AG08395 (cell line): ENCODE results near the gene KLHL18.
A peak's percentile ranks its signal among the peaks of the same experiment; 100 is the strongest.
"Not testable (repeated sequence)": the region's sequence is repeated elsewhere in the genome, so short reads cannot be mapped to it uniquely, and the experiment has no call there.

Experiments
- DNase-seq: peaks from one replicate; pipeline ENCODE4 v3.0.0; 2012; ENCODE audit warnings: mixed read lengths, low spot score

KLHL18 gene

DNA sequence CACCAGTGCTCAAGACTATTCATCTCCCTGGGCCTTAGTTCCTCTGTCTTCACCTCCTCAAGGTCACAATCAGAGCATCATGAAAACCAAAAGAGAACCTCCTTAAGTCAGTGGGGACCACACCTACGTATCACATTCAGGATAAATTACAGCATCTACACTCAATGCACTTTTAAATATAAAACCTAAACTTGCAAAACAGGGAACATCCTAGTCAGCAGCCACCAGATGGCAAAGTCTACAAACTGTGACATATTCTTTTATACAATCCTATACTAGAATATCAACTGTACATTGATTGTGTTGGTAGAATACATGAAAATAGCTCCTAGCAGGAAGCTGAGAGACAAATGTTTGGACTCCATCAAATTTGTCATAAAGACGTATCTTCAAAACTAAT lies 8.1 kb upstream of the KLHL18 start:
- no peak for DNase-seq

DNA sequence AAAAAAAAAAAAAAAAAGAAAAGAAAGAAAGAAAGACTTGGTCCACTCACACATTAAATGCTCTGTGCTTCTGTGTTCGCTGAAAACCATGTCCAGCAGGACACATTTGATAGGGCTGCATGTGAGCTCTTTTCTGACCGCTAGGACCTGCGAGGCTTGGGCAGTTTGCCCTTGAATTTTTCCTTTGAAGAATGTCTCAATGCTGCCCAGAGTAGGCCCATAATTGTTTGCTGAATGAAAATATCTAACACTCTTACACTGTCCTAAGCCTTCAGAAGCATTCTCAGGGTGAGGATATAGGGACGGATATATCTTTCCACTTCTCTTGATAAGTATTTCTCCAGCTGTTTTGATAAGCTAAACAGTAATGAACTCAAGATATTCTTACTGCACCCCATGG lies 6.2 kb upstream of the KLHL18 start:
- no peak for DNase-seq

DNA sequence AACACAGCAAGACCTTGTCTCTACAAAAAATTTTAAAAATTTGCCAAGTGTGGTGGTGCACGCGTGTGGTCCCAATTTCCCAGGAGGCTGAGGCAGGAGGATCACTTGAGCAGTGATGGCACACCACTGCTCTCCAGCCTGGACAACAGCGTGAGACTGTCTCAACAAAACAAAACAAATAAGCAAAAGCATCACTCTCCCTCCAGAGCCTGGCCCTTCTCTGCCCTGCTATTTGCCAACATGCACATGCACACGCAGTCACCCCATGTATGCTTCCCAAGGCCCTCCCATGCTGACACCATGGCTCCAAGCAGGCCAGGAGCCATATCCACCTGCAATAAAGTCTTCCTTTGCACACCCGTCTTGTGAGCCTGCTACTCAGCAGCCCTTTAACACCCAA lies 2.2 kb upstream of the KLHL18 start:
- no peak for DNase-seq

DNA sequence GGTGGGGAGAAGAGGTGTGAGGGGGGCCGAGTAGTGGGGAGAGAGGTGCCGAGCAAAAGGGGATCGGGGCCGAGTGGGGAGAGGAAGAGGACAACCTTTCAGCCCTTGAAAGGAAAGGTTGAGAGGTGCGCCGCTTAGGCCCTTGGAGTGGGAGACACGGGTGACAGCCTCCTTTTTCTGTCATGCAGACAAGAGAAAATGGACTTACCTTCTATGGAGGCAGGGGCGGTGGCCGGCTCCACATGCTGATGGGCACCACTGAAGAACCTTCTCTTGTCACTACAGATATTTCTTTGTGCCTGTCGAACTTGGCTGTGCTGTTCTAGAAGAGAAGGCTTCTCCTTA lies 421 bp downstream of the KLHL18 start:
- DNase-seq = no peak

DNA sequence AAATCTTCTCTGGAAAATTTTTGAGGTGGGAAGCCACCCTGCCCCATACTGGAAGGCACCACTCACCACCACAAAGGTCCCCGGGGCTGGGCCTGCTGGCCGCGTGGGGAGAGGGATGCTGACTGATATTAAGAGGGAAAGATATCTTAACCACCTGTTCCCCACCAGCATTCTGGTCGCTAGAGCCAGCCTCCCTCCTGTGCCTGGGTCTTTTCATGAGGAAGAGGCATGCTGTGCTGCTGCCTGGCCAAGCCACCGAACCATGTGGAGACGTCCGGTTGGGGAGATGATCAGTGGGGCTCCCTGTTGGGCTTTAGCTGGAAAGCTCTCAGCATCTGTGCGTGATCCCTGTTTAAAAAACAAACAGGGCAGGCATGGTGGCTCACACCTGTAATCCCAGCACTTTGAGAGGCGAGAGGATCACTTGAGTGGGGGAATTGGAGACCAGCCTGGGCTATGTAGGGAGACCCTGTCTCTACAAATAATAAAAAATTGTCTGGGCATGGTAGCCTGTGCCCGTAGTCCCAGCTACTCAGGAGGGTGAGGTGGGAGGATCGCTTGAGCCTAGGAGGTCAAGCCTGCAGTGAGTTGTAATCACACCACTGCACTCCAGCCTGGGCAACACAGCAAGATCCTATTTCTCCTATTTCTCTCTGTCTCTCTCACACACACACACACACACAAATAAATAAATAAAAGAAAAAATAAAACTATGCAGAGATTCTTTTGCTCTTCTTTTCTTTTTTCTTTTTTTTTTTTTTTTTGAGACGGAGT lies 1.0 kb downstream of the KLHL18 start:
- DNase-seq = peak; percentile 38

DNA sequence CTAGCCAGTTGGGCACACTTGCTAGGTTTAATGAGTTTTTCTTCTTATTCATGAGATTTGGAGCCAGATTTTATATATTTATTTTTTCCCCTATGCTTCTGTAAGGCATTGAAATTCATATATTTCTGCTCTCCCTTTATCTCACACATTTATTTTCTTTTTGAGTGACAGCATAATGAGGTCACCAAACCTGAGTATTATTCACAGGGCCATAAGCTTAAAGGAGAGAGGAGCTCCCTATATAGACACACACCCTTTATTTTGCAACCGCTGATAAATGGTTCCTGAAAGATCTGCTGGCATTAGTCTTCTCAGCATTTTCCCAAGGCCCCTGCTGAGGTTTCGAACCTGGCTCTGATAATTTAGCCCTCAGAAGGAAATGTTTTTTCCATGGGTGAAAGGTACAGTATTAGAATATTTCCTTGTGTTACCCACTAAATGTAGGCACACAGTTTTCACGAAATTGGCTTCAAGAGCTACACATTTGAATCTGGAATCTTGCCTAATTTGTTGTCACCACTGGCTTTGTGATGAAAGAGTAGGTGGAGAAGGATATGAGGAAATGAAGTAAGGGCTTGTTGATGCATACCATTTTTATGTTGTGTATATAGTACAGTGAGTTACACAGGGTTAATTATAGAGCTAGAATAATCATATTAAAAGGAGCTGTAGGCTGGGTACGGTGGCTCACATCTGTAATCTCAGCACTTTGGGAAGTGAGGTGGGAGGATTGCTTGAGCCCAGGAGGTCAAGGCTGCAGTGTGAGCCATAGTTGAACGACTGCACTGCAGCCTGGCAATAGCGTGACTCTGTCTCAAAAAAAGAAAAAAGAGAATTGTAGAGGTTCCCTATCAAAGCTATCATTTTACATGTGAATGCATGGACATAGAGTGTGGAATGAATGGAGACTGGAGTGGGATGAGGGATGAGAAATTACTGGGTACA lies 6.5 kb downstream of the KLHL18 start:
- DNase-seq = no peak

DNA sequence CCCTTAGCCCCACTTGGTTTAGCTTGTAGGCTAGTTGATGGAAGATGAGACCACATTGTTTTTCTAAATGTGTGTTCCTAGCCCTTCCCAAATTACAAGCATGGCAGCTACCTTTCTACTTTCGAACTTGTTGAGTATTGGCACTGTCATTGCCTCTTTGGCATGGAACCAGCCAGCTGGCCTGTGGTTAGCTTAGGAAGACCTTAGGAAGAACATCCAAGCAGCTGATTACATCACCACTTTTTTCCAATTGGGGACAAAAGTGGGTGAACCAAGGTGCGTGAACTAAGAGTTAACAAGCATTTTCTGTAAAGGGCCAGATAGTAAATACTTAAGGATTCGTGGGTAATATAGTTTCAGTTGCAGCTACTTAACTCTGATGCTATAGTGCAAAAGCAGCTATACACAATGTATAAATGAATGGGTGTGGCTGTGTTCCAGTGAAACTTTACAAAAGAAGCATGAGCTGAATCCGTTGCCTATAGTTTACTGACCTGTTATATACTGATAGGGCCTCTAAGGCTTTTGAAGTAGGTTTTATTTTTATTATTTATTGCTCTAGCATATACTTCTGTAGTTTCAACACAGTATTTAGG lies 8.5 kb downstream of the KLHL18 start:
- no peak for DNase-seq

DNA sequence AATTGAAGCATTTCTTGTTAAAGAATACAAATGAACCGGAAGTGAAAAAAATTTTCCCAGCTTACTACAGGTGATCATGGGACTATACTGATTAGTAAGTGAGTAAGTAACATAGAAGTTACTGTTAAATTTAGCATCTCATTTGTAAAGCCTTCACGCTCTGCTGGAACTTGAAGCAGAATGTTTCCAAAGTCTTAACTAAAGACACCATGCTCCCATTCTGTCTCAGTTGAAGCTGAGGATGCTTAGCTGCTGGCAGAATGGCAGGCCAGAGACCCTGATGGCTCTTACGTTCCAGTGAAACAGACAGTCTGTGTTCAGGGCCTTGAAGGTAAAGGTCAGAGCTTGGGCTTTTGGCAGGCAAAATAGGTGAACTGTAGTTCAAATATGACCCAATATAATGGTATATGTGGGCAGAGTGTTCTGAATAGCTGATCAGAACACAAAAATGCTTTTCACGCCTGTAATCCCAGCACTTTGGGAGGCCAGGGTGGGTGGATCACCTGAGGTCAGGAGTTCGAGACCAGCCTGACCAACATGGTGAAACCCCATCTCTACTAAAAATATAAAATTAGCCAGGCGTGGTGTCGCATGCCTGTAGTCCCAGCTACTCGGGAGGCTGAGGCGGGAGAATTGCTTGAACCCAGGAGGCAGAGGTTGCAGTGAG lies 9.1 kb downstream of the KLHL18 start:
- DNase-seq = not testable (repeated sequence)

DNA sequence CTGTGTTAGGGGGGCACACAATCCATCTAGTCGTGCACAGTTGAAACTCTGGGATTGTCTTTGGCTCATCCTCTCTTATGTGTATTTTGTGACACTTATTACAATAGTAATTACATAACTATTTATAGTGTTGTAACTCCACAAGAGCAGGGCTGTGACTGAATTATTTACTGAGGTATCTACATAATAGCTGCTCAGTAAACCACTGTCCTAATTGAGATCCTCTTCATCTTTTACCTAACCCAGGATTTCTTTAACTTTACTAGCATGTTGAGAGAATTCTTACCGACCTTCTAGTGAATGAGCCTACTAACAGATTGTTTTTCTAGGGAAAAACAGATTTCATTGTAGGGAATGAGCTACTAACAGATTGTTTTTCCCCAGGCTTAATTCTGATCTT lies 11.1 kb downstream of the KLHL18 start:
- DNase-seq = no peak

DNA sequence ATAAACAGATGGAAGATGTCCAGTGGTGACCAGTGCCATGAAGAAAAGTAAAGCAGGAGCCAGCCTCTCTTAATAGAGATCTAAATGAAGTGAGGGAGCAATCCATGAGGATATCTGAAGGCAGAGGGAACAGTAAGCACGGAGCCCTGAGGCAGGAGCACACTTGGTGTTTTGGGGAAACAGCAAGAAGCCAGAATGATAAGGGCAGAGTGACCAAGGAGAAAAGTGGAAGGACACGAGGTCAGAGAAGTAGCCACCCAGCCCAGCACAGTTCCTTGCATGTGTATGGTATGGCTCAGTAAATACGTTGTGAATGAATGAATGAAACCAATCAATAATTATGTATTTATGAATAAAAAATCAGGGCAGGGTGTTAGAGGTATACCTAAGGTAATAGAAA lies 11.6 kb downstream of the KLHL18 start:
- DNase-seq = no peak

DNA sequence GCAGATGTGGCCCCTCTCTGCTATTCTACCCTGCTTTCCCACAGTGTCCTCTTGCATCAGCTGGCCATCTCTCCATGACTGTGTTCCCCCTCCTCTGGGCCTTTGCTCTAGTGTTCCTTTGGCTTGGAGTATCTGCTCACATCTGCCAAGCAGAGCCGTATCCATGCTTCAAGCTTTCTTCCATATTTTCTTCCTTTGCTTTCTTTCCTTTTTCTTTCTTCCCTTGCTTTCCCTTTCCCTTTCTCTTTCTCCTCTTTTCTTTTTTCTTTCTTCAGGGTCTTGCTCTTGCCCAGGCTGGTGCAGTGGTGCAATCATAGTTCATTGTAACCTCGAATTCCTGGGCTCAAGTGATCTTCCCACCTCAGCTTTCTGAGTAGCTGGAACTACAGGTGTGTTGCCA lies 12.6 kb downstream of the KLHL18 start:
- no peak for DNase-seq

DNA sequence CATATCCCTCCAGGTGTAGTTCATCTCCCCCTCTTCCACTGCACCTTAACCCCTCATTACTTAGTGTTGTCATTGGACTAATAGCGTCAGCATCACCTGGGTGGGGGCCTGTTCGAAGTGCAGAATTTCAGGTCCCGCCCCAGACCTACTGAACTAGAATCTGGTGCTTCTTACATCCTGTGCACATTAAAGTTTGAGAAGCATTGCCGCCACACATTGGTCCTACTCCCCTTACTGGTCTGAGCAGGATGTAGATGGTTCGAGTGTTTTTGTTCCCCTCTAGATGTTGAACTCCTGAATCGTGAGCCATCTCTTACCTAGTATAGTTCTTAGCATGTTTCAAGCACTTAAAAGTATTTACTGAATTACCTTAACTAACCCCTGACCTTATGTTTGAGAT lies 13.2 kb downstream of the KLHL18 start:
- DNase-seq = no peak

DNA sequence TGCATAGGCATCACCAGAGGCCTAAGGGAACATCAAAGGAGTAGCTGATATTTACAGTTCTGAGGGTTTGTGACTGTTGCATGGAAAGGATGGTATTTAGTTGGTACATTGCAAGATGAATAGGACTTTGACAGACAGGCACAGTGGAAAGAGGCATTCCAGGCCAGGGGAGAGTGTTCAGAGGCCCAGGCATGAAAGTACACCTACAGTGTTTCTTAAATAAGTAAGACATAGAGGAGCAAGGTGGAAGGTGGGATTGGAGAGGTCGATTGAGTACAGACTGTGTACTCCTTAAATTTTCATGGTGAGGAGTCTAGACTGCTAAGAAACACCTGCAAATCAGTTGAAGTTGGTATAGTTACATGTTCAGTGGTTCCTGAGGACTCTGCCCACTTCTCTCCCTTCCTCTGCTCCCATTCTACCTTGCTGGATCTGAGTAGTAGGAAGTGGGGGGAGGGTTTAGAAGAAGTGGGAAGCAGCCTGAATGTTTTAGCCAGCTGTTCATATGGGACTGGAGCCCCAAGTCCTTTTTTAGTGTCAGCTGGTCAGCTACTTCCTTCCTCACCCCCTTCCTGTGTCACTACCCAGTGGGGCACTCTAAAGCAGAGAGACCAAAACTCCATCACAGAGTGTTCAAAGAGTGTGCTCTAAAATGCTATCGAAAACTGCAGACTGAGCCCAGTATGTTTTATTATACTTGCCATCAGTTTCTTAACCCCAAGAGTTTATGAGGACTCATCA lies 14.0 kb downstream of the KLHL18 start:
- DNase-seq = no peak

DNA sequence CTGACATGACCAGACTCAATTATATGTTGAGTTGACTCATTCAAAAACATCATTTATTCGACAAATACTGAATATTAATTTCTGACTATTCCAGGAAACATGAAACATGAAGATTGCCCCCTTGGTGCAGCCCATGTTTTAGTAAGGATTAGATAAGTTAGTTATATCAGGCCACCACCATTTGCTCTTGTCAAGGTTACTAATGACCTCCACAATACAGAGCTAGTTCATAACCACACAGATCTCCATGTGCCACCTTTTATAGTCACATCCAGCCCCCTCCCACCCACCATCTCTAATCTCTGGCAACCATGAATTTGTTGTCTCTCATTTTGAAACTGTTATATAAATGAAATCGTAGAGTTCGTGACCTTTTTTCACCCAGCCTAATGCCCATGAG lies 15.7 kb downstream of the KLHL18 start:
- DNase-seq = no peak

DNA sequence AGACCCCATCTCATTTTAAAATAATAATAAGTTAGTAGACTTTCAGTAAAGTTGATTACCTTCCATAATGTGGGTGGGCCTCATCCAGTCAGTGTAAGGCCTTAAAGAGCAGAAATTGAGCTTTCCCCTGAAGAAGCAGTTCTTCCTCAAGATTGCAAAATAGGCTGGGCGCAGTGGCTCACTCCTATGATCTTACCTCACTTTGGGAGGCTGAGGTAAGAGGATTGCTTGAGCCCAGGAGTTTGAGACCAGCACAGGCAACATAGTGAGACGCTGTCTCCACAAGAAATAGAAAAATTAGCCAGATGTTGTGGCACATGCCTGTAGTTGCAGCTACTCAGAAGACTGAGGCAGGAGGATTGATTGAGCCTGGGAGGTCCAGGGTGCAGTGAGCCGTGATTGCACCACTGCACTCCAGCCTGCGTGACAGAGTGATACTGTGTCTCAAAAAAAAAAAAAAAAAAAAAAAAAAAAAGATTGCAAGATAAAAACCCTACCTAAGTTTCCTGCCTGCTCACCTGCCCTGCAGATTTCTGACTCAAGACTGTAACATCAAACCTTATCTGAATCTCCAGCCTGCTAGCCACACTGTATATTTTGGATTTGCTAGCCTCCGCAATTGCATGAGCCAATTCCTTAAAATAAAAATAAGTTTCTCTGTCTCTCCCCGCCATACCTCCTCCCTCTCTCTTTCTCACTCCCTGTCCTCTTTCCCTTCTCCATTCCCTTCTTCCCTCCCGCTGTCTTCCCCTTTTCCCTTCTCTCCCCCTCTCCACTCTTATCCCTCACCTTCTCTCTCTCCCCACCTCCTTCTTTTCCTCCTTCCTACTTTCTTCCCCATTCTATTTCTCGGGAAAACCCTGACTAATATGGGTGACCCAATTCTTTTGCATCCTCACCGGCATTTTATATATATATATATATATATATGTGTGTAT lies 16.9 kb downstream of the KLHL18 start:
- DNase-seq = no peak

DNA sequence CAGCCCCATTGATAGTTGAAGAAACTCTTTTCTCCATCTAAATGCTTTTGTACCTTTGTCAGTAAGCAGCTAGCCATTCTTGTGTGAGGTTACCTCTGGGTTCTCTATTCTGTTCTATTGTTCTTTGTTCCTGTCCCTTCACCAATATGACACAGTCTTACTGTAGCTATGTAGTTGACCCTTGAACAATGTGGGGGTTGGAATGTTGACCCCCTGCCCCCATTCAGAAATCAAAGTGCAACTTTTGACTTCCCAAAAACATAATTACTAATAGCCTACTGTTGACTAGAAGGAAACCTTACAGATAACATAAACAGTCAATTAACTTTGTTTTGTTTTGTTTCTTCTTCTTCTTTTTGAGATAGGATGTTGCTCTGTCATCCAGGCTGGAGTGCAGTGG lies 18.7 kb downstream of the KLHL18 start:
- DNase-seq = no peak

DNA sequence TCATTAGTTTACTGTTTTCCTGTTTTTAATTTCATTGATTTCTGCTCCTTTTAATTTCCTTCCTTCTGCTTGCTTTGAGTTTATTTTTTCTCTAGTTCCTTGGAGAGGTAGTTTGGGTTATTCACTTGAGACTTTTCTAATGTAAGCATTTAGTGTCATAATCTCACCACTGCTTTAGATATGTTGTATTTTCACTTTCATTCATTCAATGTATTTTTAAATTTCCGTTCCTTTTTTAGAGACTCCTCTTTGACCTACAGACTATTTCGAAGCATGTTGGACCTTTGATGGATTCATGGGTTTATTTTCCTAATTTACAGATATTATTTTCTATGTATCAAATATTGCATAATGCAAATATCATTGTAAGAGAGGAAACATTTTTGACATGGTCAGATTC lies 23.3 kb downstream of the KLHL18 start:
- DNase-seq = no peak

DNA sequence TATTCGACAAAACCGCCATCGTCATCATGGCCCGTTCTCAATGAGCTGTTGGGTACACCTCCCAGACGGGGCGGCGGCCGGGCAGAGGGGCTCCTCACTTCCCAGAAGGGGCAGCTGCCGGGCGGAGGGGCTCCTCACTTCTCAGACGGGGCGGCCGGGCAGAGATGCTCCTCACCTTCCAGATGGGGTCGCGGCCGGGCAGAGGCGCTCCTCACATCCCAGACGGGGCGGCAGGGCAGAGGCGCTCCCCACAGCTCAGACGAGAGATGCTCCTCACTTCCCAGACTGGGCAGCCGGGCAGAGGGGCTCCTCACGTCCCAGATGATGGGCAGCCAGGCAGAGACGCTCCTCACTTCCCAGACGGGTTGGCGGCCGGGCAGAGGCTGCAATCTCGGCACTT lies 26.5 kb downstream of the KLHL18 start:
- DNase-seq = not testable (repeated sequence)

DNA sequence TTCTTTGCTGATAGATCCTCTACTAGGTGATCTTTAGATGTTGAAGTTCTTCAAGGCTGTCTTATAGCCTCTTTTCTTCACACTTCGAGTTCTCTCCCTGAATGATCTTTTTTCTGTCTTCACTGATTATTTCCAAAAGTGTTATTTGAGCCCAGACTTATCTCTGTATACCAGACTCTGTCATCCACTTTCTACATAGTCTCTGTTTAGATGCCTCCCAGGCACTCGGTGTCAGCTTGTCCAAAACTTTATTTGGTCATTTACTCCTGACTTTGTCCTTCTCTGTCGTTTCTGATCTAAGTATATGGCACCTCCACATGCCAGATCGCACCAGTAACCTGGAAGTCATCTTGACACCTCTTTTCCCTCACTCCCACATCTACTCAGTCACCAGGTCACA lies 27.6 kb downstream of the KLHL18 start:
- no peak for DNase-seq

DNA sequence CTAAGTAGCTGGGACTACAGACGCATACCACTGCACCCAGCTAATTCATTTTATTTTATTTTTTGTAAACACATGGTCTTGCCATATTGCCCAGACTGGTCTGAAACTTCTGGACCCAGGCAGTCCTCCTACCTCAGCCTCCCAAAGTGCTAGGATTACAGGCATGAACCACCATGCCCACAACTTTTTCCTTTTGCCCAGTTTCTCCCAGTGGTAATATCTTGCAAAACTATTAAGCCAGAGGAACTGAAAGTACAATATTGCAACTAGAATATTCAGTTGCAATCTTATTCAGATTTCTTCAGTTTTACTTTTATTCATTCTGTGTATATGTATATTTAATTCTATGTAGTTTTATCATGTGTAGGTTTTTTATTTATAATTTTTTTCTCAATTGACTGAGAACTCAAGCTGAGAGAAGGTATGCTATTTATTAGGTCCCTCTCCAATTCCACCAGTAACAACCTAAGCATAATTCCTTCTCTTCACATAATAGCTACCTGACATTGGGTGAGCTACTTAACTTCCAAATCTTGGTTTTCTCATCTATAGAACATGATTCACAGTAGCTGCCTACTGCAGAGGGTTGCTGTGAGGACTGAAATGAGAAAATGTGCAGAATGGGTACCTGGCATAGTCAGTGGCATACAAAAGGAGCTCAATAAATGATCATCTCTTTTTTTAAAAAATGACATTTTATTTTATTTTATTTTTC lies 30.8 kb downstream of the KLHL18 start:
- no peak for DNase-seq
